Activated naive CD4-positive, alpha-beta T cell treated with Interleukin-2 at 50 U/mL for 16 hours (primary cell): ENCODE data around the gene ZCCHC7.
A peak's percentile ranks its signal among the peaks of the same experiment; 100 is the strongest.

Experiments used
- DNase-seq: peaks from one replicate; pipeline ENCODE4 v3.0.0-alpha.2; 2020

The ZCCHC7 gene

GRCh38 chr9:37342895-37343294 is 222.5 kb downstream of the ZCCHC7 start:
- no peak for DNase-seq

- no peak for DNase-seq
Observed at GRCh38 chr9:37343724-37344123, 223.3 kb downstream of the ZCCHC7 start.

- no peak for DNase-seq
Observed at GRCh38 chr9:37345038-37345437, 224.7 kb downstream of the ZCCHC7 start.

GRCh38 chr9:37348917-37349316 is 228.5 kb downstream of the ZCCHC7 start:
- no peak for DNase-seq

GRCh38 chr9:37350486-37351190 is 230.3 kb downstream of the ZCCHC7 start:
- no peak for DNase-seq

- no peak for DNase-seq
Observed at GRCh38 chr9:37353791-37354190, 233.4 kb downstream of the ZCCHC7 start.

- no peak for DNase-seq
Observed at GRCh38 chr9:37362430-37362829, 242.1 kb downstream of the ZCCHC7 start.

- no peak for DNase-seq
Observed at GRCh38 chr9:37363124-37363523, 242.8 kb downstream of the ZCCHC7 start.

- DNase-seq = no peak
Observed at GRCh38 chr9:37364136-37364535, 243.8 kb downstream of the ZCCHC7 start.

GRCh38 chr9:37364751-37365360 is 244.5 kb downstream of the ZCCHC7 start:
- DNase-seq = peak; percentile 25

GRCh38 chr9:37369671-37370070 is 249.3 kb downstream of the ZCCHC7 start:
- DNase-seq = no peak

- DNase-seq = no peak
Observed at GRCh38 chr9:37370282-37370681, 249.9 kb downstream of the ZCCHC7 start.

- no peak for DNase-seq
Observed at GRCh38 chr9:37370968-37371563, 250.7 kb downstream of the ZCCHC7 start.

- peak; percentile 11 for DNase-seq
Observed at GRCh38 chr9:37371565-37372464, 251.4 kb downstream of the ZCCHC7 start.

GRCh38 chr9:37372839-37373238 is 252.5 kb downstream of the ZCCHC7 start:
- DNase-seq = no peak

GRCh38 chr9:37373621-37374020 is 253.2 kb downstream of the ZCCHC7 start:
- DNase-seq = no peak

- no peak for DNase-seq
Observed at GRCh38 chr9:37374892-37375291, 254.5 kb downstream of the ZCCHC7 start.

- no peak for DNase-seq
Observed at GRCh38 chr9:37377688-37378612, 257.6 kb downstream of the ZCCHC7 start.

GRCh38 chr9:37378613-37379004 is 258.2 kb downstream of the ZCCHC7 start:
- no peak for DNase-seq

- no peak for DNase-seq
Observed at GRCh38 chr9:37379835-37380234, 259.5 kb downstream of the ZCCHC7 start.

GRCh38 chr9:37380570-37380969 is 260.2 kb downstream of the ZCCHC7 start:
- DNase-seq = no peak

- no peak for DNase-seq
Observed at GRCh38 chr9:37381094-37381741, 260.8 kb downstream of the ZCCHC7 start.
